MM.1S (cell line): ENCODE data around the gene TMPRSS11F.

ENCODE experiments used
- EZH2 ChIP-seq: fragments of 300-600 bp; sonication (generic); optimal IDR thresholded peaks from 2 replicates; pipeline ENCODE3; 2017; ENCODE audit warnings: low read depth, mild to moderate bottlenecking, antibody characterized with exemption, low read length, mixed read lengths
- TF ChIP-seq, protein P1 (sequence below): fragments of 300-600 bp; sonication (generic); IDR thresholded peaks from 2 replicates; pipeline ENCODE4 v1.5.1; 2016; ENCODE audit warnings: antibody characterized with exemption, low read length, mixed read lengths

DNA sequence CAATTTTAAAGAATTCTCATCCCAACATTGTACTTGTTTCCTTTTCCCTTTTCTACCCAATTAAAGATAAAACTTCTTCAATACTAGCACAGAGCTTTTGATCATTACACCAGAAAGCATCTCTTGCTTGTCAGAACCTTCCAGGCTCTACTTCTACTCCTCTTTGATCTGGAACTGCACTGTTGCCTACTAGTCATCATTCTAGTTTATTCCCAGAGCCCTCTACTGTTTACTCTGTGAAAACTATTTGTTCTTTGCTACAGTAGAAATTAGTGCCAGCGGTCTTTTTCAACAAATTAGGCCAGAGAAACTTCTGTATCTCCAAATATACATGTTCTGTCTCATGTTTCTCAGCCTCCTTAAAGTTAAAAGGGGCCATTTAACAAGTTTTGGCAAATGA is 46.8 kb upstream of the TMPRSS11F start:
- TF ChIP-seq, protein P1, sequence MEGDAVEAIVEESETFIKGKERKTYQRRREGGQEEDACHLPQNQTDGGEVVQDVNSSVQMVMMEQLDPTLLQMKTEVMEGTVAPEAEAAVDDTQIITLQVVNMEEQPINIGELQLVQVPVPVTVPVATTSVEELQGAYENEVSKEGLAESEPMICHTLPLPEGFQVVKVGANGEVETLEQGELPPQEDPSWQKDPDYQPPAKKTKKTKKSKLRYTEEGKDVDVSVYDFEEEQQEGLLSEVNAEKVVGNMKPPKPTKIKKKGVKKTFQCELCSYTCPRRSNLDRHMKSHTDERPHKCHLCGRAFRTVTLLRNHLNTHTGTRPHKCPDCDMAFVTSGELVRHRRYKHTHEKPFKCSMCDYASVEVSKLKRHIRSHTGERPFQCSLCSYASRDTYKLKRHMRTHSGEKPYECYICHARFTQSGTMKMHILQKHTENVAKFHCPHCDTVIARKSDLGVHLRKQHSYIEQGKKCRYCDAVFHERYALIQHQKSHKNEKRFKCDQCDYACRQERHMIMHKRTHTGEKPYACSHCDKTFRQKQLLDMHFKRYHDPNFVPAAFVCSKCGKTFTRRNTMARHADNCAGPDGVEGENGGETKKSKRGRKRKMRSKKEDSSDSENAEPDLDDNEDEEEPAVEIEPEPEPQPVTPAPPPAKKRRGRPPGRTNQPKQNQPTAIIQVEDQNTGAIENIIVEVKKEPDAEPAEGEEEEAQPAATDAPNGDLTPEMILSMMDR: no peak
- TF ChIP-seq EZH2: no peak
